B cell (primary cell): ENCODE measurements around the gene RAD51D. TPM values are rescaled to one million over a fixed set of nuclear protein-coding genes. Genes with fewer than 3 reads are reported as not detected.

Experiments used
- ATAC-seq: fragments of 200-7000 bp; cut with Tn5 transposase; one replicate; pipeline ENCODE4 v1.10.0; 2021; ENCODE audit warnings: low read depth, mild to moderate bottlenecking, moderate number of reproducible peaks, moderate library complexity
- CTCF ChIA-PET: fragments of 350-600 bp; sonication (Branson Sonifier 250); formaldehyde crosslinking; loops from one replicate; lab custom pipeline; 2021; ENCODE audit warnings: antibody characterized with exemption, inconsistent platforms; lab: Charles Lee
- POLR2A ChIA-PET: fragments of 350-600 bp; sonication (Branson Sonifier 250); formaldehyde crosslinking; loops from one replicate; lab custom pipeline; 2021; ENCODE audit warnings: antibody characterized with exemption; lab: Charles Lee
- DNase-seq: peaks from one replicate; pipeline ENCODE4 v3.0.0; 2013
- H2AFZ ChIP-seq: 2 replicates; pipeline ENCODE4 v1.6.1; 2012; ENCODE audit warnings: mild to moderate bottlenecking, low read depth, low read length; ENCODE audit not compliant: insufficient read depth, poor library complexity, severe bottlenecking
- H3K27ac ChIP-seq, 2 donors: 1 replicate in 1 of 2; 2 replicates in 1 of 2; pipeline ENCODE4 v1.5.1; 2012 to 2013; ENCODE audit warnings: low read length in 2 of 2, mild to moderate bottlenecking in 2 of 2, moderate library complexity in 1 of 2
- H3K27me3 ChIP-seq, 4 experiments: fragments of 200-600 bp in 1 of 4; sonication (generic) in 1 of 4; replicated peaks in 1 of 4; 1 replicate in 2 of 4; 2 replicates in 2 of 4; pipeline versions ENCODE4 v1.6.1 to v1.7.0; 2013 to 2016; ENCODE audit warnings: low read length in 3 of 4, mild to moderate bottlenecking in 2 of 4, mixed read lengths in 1 of 4, moderate library complexity in 1 of 4; ENCODE audit not compliant: insufficient read depth in 4 of 4, control insufficient read depth in 3 of 4; ENCODE audit errors: control extremely low read depth in 1 of 4
- H3K36me3 ChIP-seq, 2 experiments: replicated peaks in 1 of 2; 1 replicate in 1 of 2; 2 replicates in 1 of 2; pipeline versions ENCODE4 v1.6.1 to v1.7.1; 2013; ENCODE audit warnings: low read length in 1 of 2; ENCODE audit not compliant: insufficient read depth in 2 of 2, control insufficient read depth in 1 of 2; ENCODE audit errors: control extremely low read depth in 1 of 2, extremely low read depth in 1 of 2
- H3K4me1 ChIP-seq, 2 donors: fragments of 200-600 bp in 1 of 2; sonication (generic) in 1 of 2; 1 replicate in 1 of 2; 2 replicates in 1 of 2; pipeline versions ENCODE4 v1.5.1 to v1.6.1; 2013 to 2017; ENCODE audit warnings: low read length in 2 of 2; ENCODE audit not compliant: control insufficient read depth in 2 of 2, insufficient read depth in 2 of 2
- H3K4me2 ChIP-seq: replicated peaks from 2 replicates; pipeline ENCODE3; 2012; ENCODE audit warnings: mild to moderate bottlenecking, low read depth, low read length; ENCODE audit not compliant: poor library complexity, severe bottlenecking
- H3K4me3 ChIP-seq, 5 experiments: fragments of 200-600 bp in 1 of 5; sonication (generic) in 1 of 5; 1 replicate in 3 of 5; 2 replicates in 2 of 5; pipeline versions ENCODE4 v1.5.1 to v1.7.0; 2011 to 2016; ENCODE audit warnings: low read length in 4 of 5, mild to moderate bottlenecking in 4 of 5, low read depth in 2 of 5, control low read depth in 1 of 5, moderate library complexity in 1 of 5; ENCODE audit not compliant: insufficient read depth in 1 of 5; ENCODE audit errors: control extremely low read depth in 1 of 5, extremely low read depth in 1 of 5
- H3K79me2 ChIP-seq: fragments of 200-600 bp; sonication (generic); one replicate; pipeline ENCODE4 v1.6.0; 2016; ENCODE audit warnings: low read length; ENCODE audit not compliant: control insufficient read depth, insufficient read depth
- H3K9ac ChIP-seq: fragments of 200-600 bp; sonication (generic); 2 replicates; pipeline ENCODE4 v1.6.1; 2017; ENCODE audit warnings: mild to moderate bottlenecking, low read length, moderate library complexity
- H3K9me3 ChIP-seq, 3 donors: one replicate each; pipeline versions ENCODE4 v1.6.1 to v1.7.1; 2013; ENCODE audit warnings: low read length in 2 of 3; ENCODE audit not compliant: control insufficient read depth in 2 of 3, insufficient read depth in 1 of 3; ENCODE audit errors: control extremely low read depth in 1 of 3
- H4K20me1 ChIP-seq: 2 replicates; pipeline ENCODE4 v1.6.0; 2012; ENCODE audit warnings: mild to moderate bottlenecking, low read length; ENCODE audit not compliant: insufficient read depth, control insufficient read depth, poor library complexity, severe bottlenecking
- H3K27ac Mint-ChIP-seq: one replicate; pipeline ENCODE4 v1.8.0; 2021; ENCODE audit warnings: mixed read lengths
- H3K27me3 Mint-ChIP-seq: one replicate; pipeline ENCODE4 v1.8.0; 2021; ENCODE audit warnings: mixed read lengths
- H3K4me1 Mint-ChIP-seq: one replicate; pipeline ENCODE4 v1.8.0; 2021; ENCODE audit warnings: mixed read lengths
- H3K4me3 Mint-ChIP-seq: one replicate; pipeline ENCODE4 v1.8.0; 2021; ENCODE audit warnings: mixed read lengths
- H3K9me3 Mint-ChIP-seq: one replicate; pipeline ENCODE4 v1.8.0; 2022; ENCODE audit warnings: mixed read lengths; ENCODE audit not compliant: insufficient read depth
- CTCF ChIP-seq: fragments of 200-600 bp; IDR thresholded peaks from one replicate; pipeline ENCODE4 v1.8.0; 2022; ENCODE audit warnings: antibody characterized with exemption, mild to moderate bottlenecking
- EZH2 ChIP-seq: IDR thresholded peaks from 2 replicates; pipeline ENCODE4 v1.6.1; 2012; ENCODE audit warnings: borderline replicate concordance, low read depth, mild to moderate bottlenecking, moderate library complexity, low read length; ENCODE audit not compliant: insufficient read depth, poor library complexity, severe bottlenecking
- WGBS: methylation state at CpG from one replicate; pipeline ENCODE4 v1.1.5; 2013; ENCODE audit warnings: missing lambda C conversion rate; ENCODE audit not compliant: insufficient coverage; 5-methylcytosine and 5-hydroxymethylcytosine counted together
- intact Hi-C: fragments of 100-400 bp; cut with micrococcal nuclease; formaldehyde crosslinking; loops from one replicate; pipeline ENCODE4 v1.10.0; 2022
- polyA plus RNA-seq: library from polyadenylated mRNA; depleted of rRNA; stranded (reverse); fragments of >200 nt; gene quantifications from 2 replicates; pipeline ENCODE4 v1.2.3, GENCODE V29; 2012
- total RNA-seq, 2 donors: library from RNA; stranded (reverse); fragments of 120-200 nt in 1 of 2; gene quantifications; 1 replicate in 1 of 2; 2 replicates in 1 of 2; pipeline versions ENCODE4 v1.2.3 to v1.2.4, GENCODE V29; 2013 to 2022

The RAD51D gene
- total and polyA plus RNA-seq, 2 donors (not counting 1 experiment from before 2014, with no cell fraction given), result 12.8 to 29.4 TPM

GRCh38 chr17:35076874-35077273, 42.8 kb downstream of the RAD51D start:
- CTCF ChIA-PET, result no interaction called here
- Histone ChIP-seq H2AFZ (no peak overlapping the region), H3K4me3 (no peak overlapping the region), H3K27ac (no peak overlapping the region), H3K4me1 (peaks cover 0 to 5% of the 10 kb centered on the region in 2 donors), H3K79me2 (peaks cover 65% of the 10 kb centered on the region), H3K27me3 (no peaks in the 10 kb centered on the region), H3K9ac (no peak overlapping the region), H4K20me1 (peaks cover 8% of the 10 kb centered on the region), H3K36me3 (no peaks in the 10 kb centered on the region), H3K9me3 (no peaks in the 10 kb centered on the region), H3K4me2 (no peak overlapping the region)
- intact Hi-C loops, result no loop called here
- Mint-ChIP-seq H3K27me3 (no peaks in the 10 kb centered on the region), H3K4me3 (no peak overlapping the region), H3K4me1 (peaks cover 46% of the 10 kb centered on the region), H3K9me3 (no peaks in the 10 kb centered on the region), H3K27ac (no peak overlapping the region)
- no peak for TF ChIP-seq CTCF
- TF ChIP-seq EZH2, result no peak
- no peak for DNase-seq
- POLR2A ChIA-PET, result no interaction called here
- WGBS, result no CpG with 5 or more reads among the region's 1 CpG
- no peak for ATAC-seq

- no CpG with 5 or more reads among the region's 2 CpGs for WGBS
- Histone ChIP-seq H3K36me3 (no peaks in the 10 kb centered on the region), H3K4me1 (peaks cover 0 to 3% of the 10 kb centered on the region in 2 donors), H3K4me2 (no peak overlapping the region), H3K79me2 (peaks cover 66% of the 10 kb centered on the region), H4K20me1 (peaks cover 8% of the 10 kb centered on the region), H3K27me3 (no peaks in the 10 kb centered on the region), H3K9ac (no peak overlapping the region), H3K9me3 (no peaks in the 10 kb centered on the region), H3K4me3 (no peak overlapping the region), H3K27ac (no peak overlapping the region), H2AFZ (no peak overlapping the region)
- no peak overlapping the region for H3K27ac Mint-ChIP-seq
- DNase-seq, result no peak
- TF ChIP-seq CTCF, result no peak
- TF ChIP-seq EZH2, result no peak
- peaks cover 33% of the 10 kb centered on the region for H3K4me1 Mint-ChIP-seq
- H3K9me3 Mint-ChIP-seq, result no peaks in the 10 kb centered on the region
- H3K4me3 Mint-ChIP-seq, result no peak overlapping the region
- intact Hi-C loops, result no loop called here
- H3K27me3 Mint-ChIP-seq, result no peaks in the 10 kb centered on the region
- CTCF ChIA-PET, result interaction anchor here (1.0 to 1.2 kb wide), 3 partner anchors 11 to 75 kb away, joined by 3 read pairs; partner anchors contain the start of gene RFFL
- POLR2A ChIA-PET, result no interaction called here
- ATAC-seq, result no peak
Observed at GRCh38 chr17:35074711-35075707, 44.7 kb downstream of the RAD51D start.
